Stimulated activated CD4-positive, alpha-beta T cell treated with anti-CD3 and anti-CD28 coated beads, Interleukin-15, amount 100 ng/mL, for 24 hours (primary cell): Measurements from ENCODE around the gene IL19.
"Not testable (repeated sequence)": the region's sequence is repeated elsewhere in the genome, so short reads cannot be mapped to it uniquely, and the experiment has no call there.

Experiments used
- DNase-seq: peaks from one replicate; pipeline ENCODE4 v3.0.0-alpha.2; 2020

IL19 gene

GRCh38 chr1:206741142-206741701 lies 29.4 kb upstream of the IL19 start:
- no peak for DNase-seq

DNA sequence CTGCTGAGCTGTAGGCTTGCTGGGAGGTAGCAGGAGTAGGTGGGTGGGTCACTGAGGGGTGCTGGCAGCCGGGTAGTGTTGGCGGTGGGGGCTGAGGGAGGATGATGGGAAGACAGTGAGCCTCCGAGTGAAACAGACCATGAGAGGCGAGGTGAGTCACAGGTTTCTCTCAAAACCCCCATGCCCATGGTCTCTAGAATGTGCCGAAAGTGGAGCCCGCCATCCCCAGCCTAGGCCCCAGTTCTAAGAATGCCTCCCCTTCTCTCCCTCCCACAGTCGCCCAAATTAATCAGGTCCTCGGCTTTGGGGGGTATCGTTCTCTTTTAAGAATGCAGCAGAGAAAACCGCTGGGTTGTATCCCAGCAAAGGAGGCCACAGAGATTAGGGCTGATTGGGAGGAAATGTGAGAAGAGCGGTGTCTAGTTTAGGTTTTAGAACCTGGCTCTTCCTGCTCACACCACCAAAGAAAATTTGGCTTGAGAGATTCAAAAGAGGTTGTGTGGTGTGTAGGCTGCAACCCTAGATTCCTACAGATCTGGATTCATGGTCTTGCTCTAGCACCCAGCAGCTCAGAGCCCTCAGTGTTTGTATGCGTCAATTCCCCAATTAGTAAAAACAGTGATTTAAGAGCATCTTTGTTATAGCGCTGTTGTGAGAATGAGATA lies 27.7 kb upstream of the IL19 start:
- peak; percentile 47 for DNase-seq

- DNase-seq, result peak; percentile 48
Measured at GRCh38 chr1:206744683-206745082, 25.9 kb upstream of the IL19 start.

DNA sequence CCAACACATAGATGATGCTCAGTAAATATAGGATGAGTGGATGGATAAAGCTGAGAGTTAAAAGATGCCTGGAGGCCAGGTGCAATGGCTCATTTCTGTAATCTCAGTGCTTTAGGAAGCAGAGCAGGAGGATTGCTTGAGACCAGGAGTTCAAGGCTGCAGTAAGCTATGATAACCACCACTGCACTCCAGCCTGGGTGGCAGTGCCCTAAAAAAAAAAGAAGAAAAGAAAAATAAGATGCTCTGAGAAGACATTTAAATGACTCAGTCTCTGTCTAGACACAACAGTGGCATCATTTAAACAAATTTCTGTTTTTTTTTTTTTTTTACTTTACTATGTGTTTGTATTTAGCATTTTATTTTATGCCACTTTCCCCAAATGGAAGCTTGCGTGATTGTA lies 25.3 kb upstream of the IL19 start:
- no peak for DNase-seq

GRCh38 chr1:206748348-206749030 lies 22.1 kb upstream of the IL19 start:
- DNase-seq, result no peak

DNA sequence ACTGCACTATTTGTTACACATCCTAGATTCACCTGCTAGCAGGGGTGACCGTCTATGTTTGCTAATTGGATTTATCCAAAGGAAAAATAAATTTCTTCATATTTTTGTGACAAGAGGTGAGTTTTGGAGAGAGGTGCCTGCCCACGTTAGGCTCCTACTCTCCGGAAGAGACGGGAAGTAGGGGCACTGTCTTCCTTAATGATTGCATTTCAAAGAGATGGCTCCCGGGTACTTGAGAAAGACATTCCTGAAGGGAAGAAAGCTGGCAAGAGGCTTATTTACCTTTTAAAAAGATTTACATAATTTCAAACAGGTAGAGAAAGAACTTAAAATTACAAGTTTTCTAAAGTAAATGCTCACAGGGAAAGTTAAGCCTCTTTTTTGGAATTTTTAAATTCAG lies 18.7 kb upstream of the IL19 start:
- no peak for DNase-seq

- DNase-seq, result no peak
Measured at GRCh38 chr1:206752481-206752880, 18.1 kb upstream of the IL19 start.

DNA sequence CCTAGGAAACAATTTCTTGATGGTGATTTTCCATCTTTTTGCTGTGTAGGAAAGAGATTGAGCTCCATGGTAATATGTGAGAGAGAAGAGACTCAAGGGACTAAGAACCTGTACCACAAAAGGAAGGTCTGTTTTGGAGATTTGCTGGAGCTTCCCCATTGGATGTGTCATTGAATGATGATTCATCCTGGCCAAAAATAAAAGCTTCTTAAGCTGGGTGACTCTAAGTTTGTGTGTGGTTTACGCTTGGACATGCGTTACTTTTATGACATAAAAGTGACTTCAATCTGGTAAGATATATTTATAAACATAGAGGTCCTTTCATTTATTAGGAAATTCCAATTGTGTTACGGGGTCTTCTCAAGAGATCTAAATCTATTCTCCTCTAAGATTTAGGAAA lies 17.4 kb upstream of the IL19 start:
- no peak for DNase-seq

GRCh38 chr1:206754011-206754410 lies 16.6 kb upstream of the IL19 start:
- DNase-seq, result no peak

- DNase-seq, result no peak
Measured at GRCh38 chr1:206757524-206758266, 12.9 kb upstream of the IL19 start.

- DNase-seq, result no peak
Measured at GRCh38 chr1:206760590-206760989, 10.0 kb upstream of the IL19 start.

DNA sequence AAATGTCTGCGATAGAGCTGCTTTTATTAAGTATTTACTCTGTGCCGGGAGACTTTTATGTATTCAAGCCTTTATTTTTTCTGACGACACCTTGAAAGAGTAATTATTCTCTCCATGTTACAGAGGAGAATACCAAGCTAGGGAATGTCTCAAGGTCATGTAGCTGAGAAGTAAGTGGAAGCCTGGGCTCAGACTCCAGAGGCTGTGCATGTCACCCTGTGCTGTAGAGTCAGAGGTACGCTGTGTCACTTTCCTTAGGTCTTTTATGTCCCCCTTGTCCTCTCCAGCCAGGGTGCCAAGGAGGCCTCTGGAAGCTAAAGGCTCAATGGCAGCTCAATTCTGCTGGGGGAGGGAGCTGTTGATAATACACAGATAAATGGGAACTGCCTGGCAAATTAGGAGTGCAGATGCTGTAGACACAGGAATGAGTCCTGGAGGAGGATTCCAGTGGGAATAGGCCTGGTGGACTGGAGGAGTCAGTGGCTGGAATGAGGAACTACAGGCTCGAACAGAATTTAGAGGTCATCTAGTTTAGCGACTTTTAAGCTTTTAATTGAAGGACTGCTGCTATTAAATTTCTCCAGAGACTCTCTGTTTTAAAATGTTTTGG lies 9.3 kb upstream of the IL19 start:
- DNase-seq, result no peak

- not testable (repeated sequence) for DNase-seq
Measured at GRCh38 chr1:206762741-206763364, 7.7 kb upstream of the IL19 start.

- not testable (repeated sequence) for DNase-seq
Measured at GRCh38 chr1:206765771-206766170, 4.8 kb upstream of the IL19 start.

GRCh38 chr1:206766251-206766856 lies 4.2 kb upstream of the IL19 start:
- DNase-seq, result peak; percentile 75

DNA sequence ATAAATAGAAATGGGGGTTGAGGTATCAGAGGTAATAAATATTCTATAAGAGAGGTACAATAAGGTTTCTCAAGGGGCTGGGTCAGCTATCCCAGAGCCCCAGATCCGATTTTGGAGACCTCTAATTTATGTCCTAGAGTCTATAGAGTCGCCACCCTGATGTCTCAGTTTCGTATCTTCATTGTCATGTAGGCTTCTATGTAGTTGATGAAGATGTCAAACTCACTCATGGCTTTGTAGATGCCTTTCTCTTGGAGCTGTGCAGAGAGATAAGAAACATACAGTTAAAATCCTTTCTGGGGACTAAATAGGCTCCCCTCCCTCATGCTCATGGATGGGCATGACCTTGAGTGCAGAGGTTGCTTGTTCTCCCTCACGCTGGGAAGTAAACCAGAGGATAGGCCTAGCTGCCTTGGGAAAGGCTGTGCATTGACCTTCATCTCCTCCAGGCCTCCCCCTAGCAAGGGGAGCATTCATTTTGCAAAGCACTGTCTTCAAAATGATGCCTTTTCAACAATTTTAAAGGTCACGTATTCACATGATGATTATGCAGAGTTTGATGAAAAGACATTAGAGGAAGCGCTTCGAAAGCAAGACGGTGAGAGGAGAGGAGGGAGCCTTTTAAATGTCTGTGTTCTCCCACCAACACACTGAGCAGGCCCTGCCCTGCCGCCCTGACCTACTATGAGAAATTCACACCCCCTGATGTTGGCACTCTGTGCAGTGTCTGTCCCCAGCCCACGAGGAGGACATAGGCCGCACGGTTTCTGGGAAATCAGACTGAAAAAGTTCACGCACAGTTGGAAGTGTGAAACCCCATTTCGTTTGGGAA lies 1.9 kb upstream of the IL19 start:
- DNase-seq, result no peak

- DNase-seq, result peak; percentile 79
Measured at GRCh38 chr1:206769304-206769731, 1.3 kb upstream of the IL19 start.

DNA sequence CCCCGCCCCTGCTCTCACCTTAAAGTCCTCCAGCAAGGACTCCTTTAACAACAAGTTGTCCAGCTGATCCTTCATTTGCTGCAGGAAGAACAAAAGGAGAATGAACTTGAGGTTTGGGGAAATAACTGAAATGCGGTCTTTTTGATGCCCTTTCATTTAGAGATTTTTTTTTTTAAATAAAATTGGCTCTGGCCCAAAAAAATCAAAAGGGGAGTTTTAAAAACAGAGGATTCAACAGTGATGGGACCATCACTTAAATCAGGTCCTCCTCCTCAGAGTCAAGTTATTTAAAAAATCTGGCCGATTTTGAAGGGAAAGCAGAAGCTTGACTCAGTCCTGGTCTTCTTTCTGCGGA lies 742 bp downstream of the IL19 start:
- no peak for DNase-seq

GRCh38 chr1:206772243-206772937 lies 1.8 kb downstream of the IL19 start, which contains the start of gene IL10:
Gene IL10 (minus strand): TSS chr1:206772494. CDS start chr1:206772435, 59 bp downstream.
- no peak for DNase-seq

- no peak for DNase-seq
Measured at GRCh38 chr1:206774093-206774492, 3.5 kb downstream of the IL19 start.

GRCh38 chr1:206776229-206776628 lies 5.7 kb downstream of the IL19 start:
- DNase-seq, result no peak
